Ramos (cell line): ENCODE data around the gene TCEANC2.
"Not testable (repeated sequence)": the region's sequence is repeated elsewhere in the genome, so short reads cannot be mapped to it uniquely, and the experiment has no call there.

Source experiments
- in situ Hi-C: fragments of 300-500 bp; cut with MboI; formaldehyde crosslinking; loops from one replicate; pipeline ENCODE4 v1.14.3; 2022; ENCODE audit warnings: low sequenced_read_pairs; ENCODE audit not compliant: unreplicated experiment

The TCEANC2 gene

DNA sequence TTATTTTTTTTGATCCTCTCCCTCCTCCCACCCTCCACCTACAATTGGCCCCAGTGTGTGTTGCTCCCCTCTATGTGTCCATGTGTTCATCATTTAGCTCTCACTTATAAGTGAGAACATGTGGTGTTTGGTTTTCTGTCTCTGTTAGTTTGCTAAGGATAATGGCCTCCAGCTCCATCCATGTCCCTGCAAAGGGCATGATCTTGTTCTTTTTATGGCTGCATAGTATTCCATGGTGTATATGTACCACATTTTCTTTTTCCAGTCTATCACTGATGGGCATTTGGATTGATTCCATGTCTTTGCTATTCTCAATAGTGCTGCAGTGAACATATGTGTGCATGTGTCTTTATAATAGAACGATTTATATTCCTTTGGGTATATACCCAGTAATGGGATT is 28.6 kb upstream of the TCEANC2 start:
- in situ Hi-C loops, result not testable (repeated sequence)

- in situ Hi-C loops, result no loop called here
Observed at GRCh38 chr1:54027848-54028247, 25.6 kb upstream of the TCEANC2 start.

DNA sequence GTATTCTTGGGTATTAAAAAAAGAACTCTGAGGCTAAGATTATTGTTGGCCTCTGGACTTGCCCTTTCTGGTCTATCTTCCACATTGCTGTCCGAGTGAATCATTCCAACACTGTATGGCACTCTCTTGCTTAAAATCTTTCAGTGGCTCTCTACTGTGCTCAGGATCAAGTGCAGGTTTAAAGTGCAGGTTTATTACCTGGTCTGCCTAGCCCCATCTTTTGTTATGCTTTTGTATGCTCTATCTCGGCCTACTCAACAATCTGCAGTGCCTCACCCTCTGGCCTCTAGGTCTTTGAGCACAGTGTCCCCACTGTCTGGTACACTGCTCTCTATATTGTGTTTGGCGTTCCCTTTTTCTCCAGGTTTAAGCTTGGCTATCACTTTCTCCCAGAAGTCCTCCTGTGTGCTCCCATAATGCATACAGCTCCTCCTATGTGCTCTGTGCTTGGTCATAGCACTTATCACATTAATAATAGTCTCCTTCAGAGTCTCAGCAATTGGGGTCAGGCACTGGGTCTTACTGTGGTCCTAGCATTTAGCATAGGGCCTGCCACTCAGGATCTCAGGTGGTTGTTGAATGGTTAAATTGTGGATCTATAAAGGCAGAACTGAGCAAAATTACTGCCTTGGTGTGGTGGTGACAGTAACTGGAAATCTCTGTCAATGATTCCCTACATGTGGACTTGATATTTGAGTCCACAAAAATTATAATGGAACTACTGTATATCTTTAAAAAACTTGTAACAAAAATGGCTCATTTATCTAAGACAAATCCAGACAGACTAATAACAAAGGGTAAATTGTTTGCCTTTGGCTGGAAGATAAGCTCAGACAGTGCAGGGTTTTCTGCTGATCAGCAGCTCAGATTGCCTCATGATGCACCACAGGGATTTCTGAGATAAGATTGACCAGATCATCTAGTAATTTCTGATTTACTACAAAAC is 24.8 kb upstream of the TCEANC2 start:
- in situ Hi-C loops, result no loop called here

GRCh38 chr1:54037476-54037875 is 15.9 kb upstream of the TCEANC2 start:
- in situ Hi-C loops, result no loop called here

DNA sequence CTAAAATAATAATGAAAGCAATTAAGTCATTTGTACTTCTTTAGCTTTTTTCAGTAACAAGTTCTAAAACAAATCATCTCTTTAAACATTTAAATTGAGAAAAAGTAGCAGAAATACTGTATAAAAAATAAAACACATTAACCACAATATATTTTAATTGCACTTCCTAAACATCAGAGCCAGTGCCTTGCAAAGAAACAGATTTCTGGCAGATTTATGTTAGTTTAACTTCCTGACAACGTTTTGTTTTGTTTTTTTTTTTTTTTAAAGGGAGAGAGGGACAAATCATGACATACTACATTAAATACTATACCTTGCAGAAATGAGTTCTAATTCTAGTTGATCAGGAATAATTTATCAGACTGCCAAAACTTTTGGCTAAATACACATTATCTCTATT is 11.6 kb upstream of the TCEANC2 start:
- in situ Hi-C loops, result no loop called here

GRCh38 chr1:54045496-54045895 is 7.9 kb upstream of the TCEANC2 start:
- in situ Hi-C loops, result no loop called here

DNA sequence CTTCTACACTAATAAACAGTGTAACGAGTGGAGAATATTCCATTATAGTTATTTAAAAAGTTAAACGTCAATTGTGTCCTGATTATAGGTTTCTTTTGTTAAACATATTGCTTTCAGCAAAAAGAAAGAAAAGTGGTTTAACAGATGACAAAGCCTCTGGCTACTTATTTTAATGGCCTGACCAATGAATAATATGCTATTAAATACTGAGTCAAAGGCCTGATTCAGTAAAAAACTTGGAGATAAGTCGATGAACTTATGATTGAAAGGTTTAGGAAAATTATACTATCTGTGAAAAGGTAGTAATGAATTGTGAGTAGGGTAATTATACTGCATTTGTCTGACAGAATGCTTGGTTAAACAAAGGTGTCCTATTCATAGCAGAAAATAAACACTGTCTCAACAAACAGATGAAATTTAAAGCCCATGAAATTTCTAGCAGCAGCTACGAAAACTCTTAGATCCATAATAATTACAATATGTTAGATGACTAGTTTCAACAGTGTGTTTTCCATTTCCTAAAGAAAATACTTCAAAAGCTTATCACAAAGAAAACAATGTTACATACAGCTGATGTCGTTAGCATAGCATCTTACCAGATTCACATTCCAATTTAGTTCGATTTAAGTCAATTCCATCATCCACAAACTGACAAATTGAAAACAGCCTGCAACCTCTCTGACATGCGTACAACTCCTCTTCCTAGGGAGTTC is 6.6 kb upstream of the TCEANC2 start:
- in situ Hi-C loops, result no loop called here

GRCh38 chr1:54047384-54048305 is 5.8 kb upstream of the TCEANC2 start:
- in situ Hi-C loops, result no loop called here

DNA sequence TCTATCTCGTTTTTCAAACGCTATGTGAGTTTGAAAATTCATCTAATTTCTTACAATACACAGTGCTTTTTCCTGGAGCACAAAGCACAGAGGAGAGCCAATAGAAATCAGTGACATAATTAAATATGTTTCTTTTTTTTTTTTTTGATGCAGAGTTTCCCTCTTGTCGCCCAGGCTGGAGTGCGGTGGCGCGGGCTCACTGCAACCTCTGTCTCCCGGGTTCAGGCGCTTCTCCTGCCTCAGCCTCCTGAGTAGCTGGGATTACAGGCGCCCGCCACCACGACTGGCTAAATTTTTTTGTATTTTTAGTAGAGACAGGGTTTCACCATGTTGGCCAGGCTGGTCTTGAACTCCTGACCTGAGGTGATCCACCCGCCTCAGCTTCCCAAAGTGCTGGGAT is 3.0 kb upstream of the TCEANC2 start:
- in situ Hi-C loops, result not testable (repeated sequence)

GRCh38 chr1:54051933-54052430 is 1.4 kb upstream of the TCEANC2 start:
- in situ Hi-C loops, result no loop called here

DNA sequence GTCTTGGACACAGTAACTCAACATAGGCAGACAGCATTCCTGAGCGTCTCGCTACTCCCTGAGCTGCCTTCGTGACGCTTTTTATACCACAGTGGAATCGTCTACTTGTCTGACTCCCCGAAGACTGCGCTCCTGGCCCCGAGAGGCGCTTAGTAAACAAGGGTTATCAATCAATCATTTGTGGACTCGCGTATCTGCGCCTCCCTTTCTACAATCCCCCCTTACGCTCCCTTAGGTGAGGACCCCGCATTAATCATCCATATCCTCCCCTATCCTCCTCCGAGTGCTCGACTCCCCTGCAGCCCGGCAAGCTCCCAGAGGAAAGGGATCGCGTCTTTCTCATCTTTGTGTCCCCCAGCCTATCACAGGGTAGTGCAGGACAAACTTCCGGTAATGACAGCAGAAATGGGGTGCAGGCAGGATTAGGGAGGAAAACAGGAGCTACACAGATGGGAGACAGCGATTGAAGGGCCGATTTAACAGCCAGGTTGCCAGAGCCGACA is 926 bp upstream of the TCEANC2 start:
- in situ Hi-C loops, result no loop called here

- in situ Hi-C loops, result no loop called here
Observed at GRCh38 chr1:54053745-54054437, 483 bp downstream of the TCEANC2 start.

DNA sequence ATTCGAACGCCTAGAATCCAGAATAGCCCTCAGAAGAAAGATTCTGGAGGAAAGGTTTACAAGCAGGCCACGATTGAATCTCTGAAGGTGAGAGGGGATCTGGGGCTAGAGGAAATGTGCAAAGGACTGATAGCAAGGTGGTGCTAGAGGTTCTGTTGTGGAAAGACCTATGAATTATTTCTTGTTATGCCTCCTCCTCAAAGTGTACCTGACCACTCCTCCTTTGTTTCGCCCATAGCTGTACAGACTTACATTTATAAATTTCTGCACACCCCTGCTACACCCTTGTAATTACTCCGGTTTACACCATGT is 986 bp downstream of the TCEANC2 start:
- in situ Hi-C loops, result no loop called here

DNA sequence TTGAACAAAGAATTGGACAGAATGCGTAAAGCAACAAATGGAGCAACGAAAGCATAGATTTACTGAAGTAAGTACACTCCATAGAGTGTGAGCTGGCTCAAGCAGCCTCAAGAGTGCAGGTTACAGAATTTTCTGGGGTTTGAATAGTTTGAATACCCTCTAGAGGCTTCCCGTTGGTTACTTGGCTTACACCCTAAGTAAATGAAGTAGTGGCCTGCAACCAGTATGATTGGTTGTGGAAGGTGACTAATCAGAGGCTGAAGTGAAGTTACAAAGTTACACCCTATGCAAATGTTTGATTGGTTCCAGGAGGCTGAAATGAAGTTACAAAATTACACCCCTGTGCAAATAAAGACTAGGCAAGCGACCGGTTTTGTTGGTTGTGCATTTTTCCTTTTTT is 10.9 kb downstream of the TCEANC2 start:
- in situ Hi-C loops, result no loop called here

DNA sequence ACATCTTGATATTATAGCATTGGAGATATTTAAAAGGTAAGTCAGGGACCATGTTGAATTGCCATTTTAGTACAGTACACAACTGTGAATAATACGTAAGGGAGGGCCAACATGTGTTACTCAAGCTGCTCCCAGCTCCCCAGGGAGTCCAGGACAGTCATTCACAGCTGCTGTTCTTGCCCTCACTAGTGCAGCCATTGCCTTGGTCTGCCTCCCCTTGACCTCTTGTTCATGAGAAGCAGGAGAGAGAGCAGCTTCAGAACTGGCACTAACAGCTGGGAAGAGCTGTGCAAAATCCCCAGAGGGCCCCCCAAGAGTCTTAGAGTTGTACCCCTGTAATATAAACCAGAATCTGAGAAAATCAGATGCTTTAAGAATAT is 16.4 kb downstream of the TCEANC2 start:
- in situ Hi-C loops, result no loop called here

GRCh38 chr1:54070171-54070837 is 16.9 kb downstream of the TCEANC2 start:
- in situ Hi-C loops, result no loop called here

GRCh38 chr1:54077359-54077758 is 24.0 kb downstream of the TCEANC2 start:
- in situ Hi-C loops, result no loop called here

DNA sequence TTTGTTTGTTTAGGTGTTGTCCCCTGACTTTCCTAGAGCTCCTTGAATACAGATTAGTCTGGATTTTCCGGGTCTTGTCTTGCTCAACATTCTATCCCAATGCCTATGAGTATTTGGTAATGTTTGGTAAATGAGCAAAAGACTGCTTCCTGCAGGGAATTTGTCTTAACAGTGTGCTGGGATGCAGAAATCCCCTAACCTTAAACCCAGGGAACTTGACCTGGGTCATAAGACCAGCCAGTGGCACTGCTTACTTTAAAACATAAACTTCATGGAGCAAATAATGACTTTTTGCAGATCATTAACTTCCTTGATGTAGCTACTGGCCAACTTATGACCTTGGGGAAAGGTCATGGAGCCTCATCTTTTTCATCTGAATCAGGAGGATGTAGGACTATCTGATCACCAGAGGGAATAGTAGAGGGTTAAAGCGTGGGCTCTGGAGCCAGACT is 27.2 kb downstream of the TCEANC2 start:
- in situ Hi-C loops, result no loop called here
